ENCODE measurements around the gene CREB3L1. TPM values are rescaled to one million over a fixed set of nuclear protein-coding genes. Genes with fewer than 3 reads are reported as not detected.

CREB3L1 gene
- total and polyA plus RNA-seq, 2 of the 13 experiments (the other 11 are each of a cell fraction or from before 2014, with no cell fraction given): not detected

DNA sequence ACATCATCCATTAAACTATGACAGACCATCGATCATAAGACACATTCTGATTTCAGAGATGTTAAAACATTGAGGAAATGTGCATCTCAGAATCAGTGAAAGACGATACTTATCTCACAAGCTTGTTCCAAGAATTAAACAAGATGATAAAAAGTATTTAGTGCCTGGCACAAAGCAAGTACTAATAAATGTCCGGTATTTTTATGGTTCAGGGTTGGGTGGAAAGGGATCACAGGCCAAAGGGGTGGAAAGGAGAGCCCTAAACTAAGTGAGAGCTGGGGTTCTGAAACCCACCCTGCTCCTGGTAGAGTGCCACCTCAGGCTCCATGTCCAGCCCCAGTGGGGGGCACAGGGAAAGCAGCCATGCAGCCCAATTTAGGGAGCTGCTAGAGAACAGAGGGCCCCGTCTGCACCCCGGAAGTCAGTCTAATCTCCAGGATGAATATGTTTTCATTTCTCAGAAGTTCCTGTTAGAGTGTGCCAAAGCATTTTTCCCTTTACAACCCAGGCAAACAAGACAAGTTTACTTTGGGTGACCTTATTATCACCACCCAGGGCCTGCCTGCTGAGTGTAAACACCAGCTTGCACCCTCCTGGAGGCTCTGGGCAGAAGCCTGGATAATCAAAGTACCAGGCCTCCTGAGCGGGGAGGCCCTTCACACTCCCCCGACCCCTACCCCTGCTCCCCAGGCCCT is 3.8 kb upstream of the CREB3L1 start (continued):
- TF ChIP-seq, protein P1, sequence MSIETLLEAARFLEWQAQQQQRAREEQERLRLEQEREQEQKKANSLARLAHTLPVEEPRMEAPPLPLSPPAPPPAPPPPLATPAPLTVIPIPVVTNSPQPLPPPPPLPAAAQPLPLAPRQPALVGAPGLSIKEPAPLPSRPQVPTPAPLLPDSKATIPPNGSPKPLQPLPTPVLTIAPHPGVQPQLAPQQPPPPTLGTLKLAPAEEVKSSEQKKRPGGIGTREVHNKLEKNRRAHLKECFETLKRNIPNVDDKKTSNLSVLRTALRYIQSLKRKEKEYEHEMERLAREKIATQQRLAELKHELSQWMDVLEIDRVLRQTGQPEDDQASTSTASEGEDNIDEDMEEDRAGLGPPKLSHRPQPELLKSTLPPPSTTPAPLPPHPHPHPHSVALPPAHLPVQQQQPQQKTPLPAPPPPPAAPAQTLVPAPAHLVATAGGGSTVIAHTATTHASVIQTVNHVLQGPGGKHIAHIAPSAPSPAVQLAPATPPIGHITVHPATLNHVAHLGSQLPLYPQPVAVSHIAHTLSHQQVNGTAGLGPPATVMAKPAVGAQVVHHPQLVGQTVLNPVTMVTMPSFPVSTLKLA (IDR thresholded peaks at IDR 0.05): no peak
- TF ChIP-seq RFXAP (CRISPR knock-in tag; IDR thresholded peaks at IDR 0.05; ENCODE audit: borderline replicate concordance) (no peak), CBX2 (IDR thresholded peaks at IDR 0.05; ENCODE audit: low read depth, low read length) (no peak), CBX2 (CRISPR knock-in tag; IDR thresholded peaks at IDR 0.05; ENCODE audit: low read depth) (no peak), ZBTB21 (CRISPR knock-in tag; IDR thresholded peaks at IDR 0.05) (no peak), ZNF709 (CRISPR knock-in tag; IDR thresholded peaks at IDR 0.05) (no peak), KLF12 (CRISPR knock-in tag; IDR thresholded peaks at IDR 0.05; ENCODE audit: borderline replicate concordance) (no peak), ZNF556 (CRISPR knock-in tag; IDR thresholded peaks at IDR 0.05; ENCODE audit: borderline replicate concordance) (no peak), AGO1 (IDR thresholded peaks at IDR 0.05; ENCODE audit: low read depth, low read length, poor library complexity, severe bottlenecking) (no peak), SRF (IDR thresholded peaks at IDR 0.05; ENCODE audit: low read depth, low read length) (no peak), CAMTA2 (CRISPR knock-in tag; IDR thresholded peaks at IDR 0.05; ENCODE audit: borderline replicate concordance) (no peak), FOSL1 (CRISPR knock-in tag; IDR thresholded peaks at IDR 0.05; ENCODE audit: borderline replicate concordance) (no peak), AGO2 (optimal IDR thresholded peaks at IDR 0.05; ENCODE audit: low read depth, low read length) (no peak), ZNF251 (CRISPR knock-in tag; IDR thresholded peaks at IDR 0.05) (no peak), ZNF652 (CRISPR knock-in tag; IDR thresholded peaks at IDR 0.05; ENCODE audit: borderline replicate concordance, low read depth) (no peak), GATAD2A (CRISPR knock-in tag; IDR thresholded peaks at IDR 0.05) (peak; percentile 83), KAT8 (CRISPR knock-in tag; IDR thresholded peaks at IDR 0.05) (peak; percentile 58; the same call in 1 of the 2 replicates)
- TF ChIP-seq, protein P2, sequence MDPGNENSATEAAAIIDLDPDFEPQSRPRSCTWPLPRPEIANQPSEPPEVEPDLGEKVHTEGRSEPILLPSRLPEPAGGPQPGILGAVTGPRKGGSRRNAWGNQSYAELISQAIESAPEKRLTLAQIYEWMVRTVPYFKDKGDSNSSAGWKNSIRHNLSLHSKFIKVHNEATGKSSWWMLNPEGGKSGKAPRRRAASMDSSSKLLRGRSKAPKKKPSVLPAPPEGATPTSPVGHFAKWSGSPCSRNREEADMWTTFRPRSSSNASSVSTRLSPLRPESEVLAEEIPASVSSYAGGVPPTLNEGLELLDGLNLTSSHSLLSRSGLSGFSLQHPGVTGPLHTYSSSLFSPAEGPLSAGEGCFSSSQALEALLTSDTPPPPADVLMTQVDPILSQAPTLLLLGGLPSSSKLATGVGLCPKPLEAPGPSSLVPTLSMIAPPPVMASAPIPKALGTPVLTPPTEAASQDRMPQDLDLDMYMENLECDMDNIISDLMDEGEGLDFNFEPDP (CRISPR knock-in tag; conservative IDR thresholded peaks at IDR 0.05): no peak
- TF ChIP-seq, protein P3, sequence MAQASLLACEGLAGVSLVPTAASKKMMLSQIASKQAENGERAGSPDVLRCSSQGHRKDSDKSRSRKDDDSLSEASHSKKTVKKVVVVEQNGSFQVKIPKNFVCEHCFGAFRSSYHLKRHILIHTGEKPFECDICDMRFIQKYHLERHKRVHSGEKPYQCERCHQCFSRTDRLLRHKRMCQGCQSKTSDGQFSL (CRISPR knock-in tag; IDR thresholded peaks at IDR 0.05): no peak
- TF ChIP-seq, protein P4, sequence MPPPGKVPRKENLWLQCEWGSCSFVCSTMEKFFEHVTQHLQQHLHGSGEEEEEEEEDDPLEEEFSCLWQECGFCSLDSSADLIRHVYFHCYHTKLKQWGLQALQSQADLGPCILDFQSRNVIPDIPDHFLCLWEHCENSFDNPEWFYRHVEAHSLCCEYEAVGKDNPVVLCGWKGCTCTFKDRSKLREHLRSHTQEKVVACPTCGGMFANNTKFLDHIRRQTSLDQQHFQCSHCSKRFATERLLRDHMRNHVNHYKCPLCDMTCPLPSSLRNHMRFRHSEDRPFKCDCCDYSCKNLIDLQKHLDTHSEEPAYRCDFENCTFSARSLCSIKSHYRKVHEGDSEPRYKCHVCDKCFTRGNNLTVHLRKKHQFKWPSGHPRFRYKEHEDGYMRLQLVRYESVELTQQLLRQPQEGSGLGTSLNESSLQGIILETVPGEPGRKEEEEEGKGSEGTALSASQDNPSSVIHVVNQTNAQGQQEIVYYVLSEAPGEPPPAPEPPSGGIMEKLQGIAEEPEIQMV (CRISPR knock-in tag; IDR thresholded peaks at IDR 0.05; ENCODE audit: low read depth): no peak
- TF ChIP-seq, protein P5, sequence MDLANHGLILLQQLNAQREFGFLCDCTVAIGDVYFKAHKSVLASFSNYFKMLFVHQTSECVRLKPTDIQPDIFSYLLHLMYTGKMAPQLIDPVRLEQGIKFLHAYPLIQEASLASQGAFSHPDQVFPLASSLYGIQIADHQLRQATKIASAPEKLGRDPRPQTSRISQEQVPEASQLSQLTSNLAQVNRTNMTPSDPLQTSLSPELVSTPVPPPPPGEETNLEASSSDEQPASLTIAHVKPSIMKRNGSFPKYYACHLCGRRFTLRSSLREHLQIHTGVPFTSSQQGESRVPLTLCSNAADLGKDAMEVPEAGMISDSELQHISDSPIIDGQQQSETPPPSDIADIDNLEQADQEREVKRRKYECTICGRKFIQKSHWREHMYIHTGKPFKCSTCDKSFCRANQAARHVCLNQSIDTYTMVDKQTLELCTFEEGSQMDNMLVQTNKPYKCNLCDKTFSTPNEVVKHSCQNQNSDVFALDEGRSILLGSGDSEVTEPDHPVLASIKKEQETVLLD (CRISPR knock-in tag; IDR thresholded peaks at IDR 0.05; ENCODE audit: low read depth): no peak
- TF ChIP-seq, protein P6, sequence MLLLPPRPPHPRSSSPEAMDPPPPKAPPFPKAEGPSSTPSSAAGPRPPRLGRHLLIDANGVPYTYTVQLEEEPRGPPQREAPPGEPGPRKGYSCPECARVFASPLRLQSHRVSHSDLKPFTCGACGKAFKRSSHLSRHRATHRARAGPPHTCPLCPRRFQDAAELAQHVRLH (CRISPR knock-in tag; IDR thresholded peaks at IDR 0.05; ENCODE audit: borderline replicate concordance, low read depth): 0 out of 2 replicates have a peak, but pooled peaks have one; percentile 48
